ENCODE data around the gene MIPEP.

The MIPEP gene

DNA sequence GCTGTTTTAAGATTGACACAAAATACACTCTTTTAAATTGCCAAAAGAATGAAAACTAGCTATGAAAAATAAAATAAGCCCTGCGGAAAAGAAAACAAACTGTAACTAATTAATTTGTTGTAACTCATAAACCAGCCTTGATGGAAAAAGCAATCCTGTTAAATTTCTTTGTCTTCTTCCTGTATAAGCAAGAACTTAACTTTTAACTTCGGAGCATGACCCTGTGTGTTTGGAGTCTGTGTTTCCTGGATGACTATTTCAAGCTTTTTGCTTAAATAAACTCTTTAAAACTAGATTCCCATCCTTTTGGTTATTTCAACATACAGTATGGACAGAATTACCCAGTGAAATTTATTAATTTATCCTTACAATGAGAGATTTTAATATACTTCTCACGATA, 196.4 kb downstream of the MIPEP start:
- H2AFZ ChIP-seq (ENCODE audit: low read depth) = no peak overlapping the region
- no peaks in the 10 kb centered on the region for H3K27me3 ChIP-seq (ENCODE audit: insufficient read depth, low read depth)
- H3K27ac ChIP-seq = no peak overlapping the region
- H3K9ac ChIP-seq = no peak overlapping the region
- no peak overlapping the region for H3K4me3 ChIP-seq (IDR thresholded peaks at IDR 0.05; ENCODE audit: insufficient read depth, low read depth, low read length)
- H3K79me2 ChIP-seq (ENCODE audit: insufficient read depth, low read depth) = no peaks in the 10 kb centered on the region
- H3K4me2 ChIP-seq = no peak overlapping the region
- H3K36me3 ChIP-seq (ENCODE audit: insufficient read depth) = no peaks in the 10 kb centered on the region
- no peaks in the 10 kb centered on the region for H4K20me1 ChIP-seq (ENCODE audit: insufficient read depth)
- TF ChIP-seq, protein P1, sequence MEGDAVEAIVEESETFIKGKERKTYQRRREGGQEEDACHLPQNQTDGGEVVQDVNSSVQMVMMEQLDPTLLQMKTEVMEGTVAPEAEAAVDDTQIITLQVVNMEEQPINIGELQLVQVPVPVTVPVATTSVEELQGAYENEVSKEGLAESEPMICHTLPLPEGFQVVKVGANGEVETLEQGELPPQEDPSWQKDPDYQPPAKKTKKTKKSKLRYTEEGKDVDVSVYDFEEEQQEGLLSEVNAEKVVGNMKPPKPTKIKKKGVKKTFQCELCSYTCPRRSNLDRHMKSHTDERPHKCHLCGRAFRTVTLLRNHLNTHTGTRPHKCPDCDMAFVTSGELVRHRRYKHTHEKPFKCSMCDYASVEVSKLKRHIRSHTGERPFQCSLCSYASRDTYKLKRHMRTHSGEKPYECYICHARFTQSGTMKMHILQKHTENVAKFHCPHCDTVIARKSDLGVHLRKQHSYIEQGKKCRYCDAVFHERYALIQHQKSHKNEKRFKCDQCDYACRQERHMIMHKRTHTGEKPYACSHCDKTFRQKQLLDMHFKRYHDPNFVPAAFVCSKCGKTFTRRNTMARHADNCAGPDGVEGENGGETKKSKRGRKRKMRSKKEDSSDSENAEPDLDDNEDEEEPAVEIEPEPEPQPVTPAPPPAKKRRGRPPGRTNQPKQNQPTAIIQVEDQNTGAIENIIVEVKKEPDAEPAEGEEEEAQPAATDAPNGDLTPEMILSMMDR (conservative IDR thresholded peaks at IDR 0.05; ENCODE audit: low read depth, low read length) = no peak
- no peaks in the 10 kb centered on the region for H3K4me1 ChIP-seq (ENCODE audit: low read depth, poor library complexity, severe bottlenecking)

DNA sequence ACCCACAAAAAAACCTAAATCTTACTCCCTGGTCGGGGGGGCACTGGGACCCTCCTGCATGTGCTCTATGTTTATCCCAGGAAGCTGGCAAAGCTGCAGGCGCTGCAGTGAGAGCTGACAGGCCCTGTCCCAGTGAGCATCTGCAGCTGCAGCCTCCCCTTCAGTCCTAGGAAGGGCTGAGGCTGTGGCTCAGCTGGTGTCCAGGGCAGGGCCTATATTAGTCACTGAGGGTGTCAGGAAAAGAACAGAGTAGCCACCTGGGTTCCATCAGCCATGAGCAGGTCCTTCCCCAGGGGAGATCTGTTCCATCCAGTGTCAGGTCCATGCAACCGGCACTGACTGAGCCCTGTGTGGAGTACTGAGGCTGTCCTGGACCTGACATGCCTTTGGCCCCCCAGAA, 198.5 kb downstream of the MIPEP start:
- Histone ChIP-seq H3K27me3 (ENCODE audit: insufficient read depth, low read depth) (no peaks in the 10 kb centered on the region), H3K27ac (no peak overlapping the region), H3K36me3 (ENCODE audit: insufficient read depth) (no peaks in the 10 kb centered on the region), H3K4me2 (no peak overlapping the region), H2AFZ (ENCODE audit: low read depth) (no peak overlapping the region), H3K9ac (no peak overlapping the region), H3K4me1 (ENCODE audit: low read depth, poor library complexity, severe bottlenecking) (no peaks in the 10 kb centered on the region), H4K20me1 (ENCODE audit: insufficient read depth) (no peaks in the 10 kb centered on the region), H3K4me3 (IDR thresholded peaks at IDR 0.05; ENCODE audit: insufficient read depth, low read depth, low read length) (no peak overlapping the region), H3K79me2 (ENCODE audit: insufficient read depth, low read depth) (no peaks in the 10 kb centered on the region)
- TF ChIP-seq, protein P1 (conservative IDR thresholded peaks at IDR 0.05; ENCODE audit: low read depth, low read length) = no peak

DNA sequence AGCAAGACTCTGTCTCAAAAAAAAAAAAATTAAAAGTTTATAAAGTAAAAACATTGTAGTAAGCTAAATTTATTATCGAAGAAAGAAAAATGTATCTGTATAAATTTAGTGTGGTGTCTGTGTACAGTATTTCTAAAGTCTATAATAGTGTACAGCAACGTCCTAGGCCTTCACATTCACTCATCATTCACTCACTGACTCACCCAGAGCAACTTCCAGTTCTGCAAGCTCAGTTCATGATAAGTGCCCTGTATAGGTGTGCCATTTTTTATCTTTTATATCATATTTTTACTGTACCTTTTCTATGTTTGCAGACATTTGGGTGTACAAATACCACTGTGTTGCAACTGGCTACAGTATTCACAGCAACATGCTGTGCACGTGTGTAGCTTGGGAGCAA, 200.9 kb downstream of the MIPEP start:
- TF ChIP-seq, protein P1 (conservative IDR thresholded peaks at IDR 0.05; ENCODE audit: low read depth, low read length) = no peak
- no peaks in the 10 kb centered on the region for H3K36me3 ChIP-seq (ENCODE audit: insufficient read depth)

DNA sequence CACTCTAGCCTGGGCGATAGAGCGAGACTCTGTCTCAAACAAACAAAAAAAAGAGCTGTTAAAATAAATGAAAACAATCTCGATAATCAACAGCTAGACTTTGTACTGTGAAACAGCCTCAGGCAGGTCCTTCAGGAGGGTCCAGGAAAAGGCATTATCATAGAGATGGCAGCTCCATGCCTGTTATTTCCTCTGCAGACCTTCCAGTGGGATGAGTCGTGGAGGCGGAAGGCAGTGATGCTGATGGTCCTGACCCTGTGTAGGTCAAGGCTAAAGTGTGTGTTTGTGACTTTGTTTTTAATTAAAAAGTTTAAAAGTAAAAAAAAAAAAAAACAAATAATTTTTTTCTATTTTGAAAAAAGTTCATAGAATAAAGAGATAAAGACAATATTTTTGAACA, 201.6 kb downstream of the MIPEP start:
- H3K9ac ChIP-seq = no peak overlapping the region
- no peak overlapping the region for H2AFZ ChIP-seq (ENCODE audit: low read depth)
- H3K27me3 ChIP-seq (ENCODE audit: insufficient read depth, low read depth) = no peaks in the 10 kb centered on the region
- TF ChIP-seq, protein P1 (conservative IDR thresholded peaks at IDR 0.05; ENCODE audit: low read depth, low read length) = no peak
- H3K4me1 ChIP-seq (ENCODE audit: low read depth, poor library complexity, severe bottlenecking) = no peaks in the 10 kb centered on the region
- H4K20me1 ChIP-seq (ENCODE audit: insufficient read depth) = no peaks in the 10 kb centered on the region
- H3K36me3 ChIP-seq (ENCODE audit: insufficient read depth) = no peaks in the 10 kb centered on the region
- H3K27ac ChIP-seq = no peak overlapping the region
- no peaks in the 10 kb centered on the region for H3K79me2 ChIP-seq (ENCODE audit: insufficient read depth, low read depth)
- H3K4me2 ChIP-seq = no peak overlapping the region
- H3K4me3 ChIP-seq (IDR thresholded peaks at IDR 0.05; ENCODE audit: insufficient read depth, low read depth, low read length) = no peak overlapping the region

More for the DNA sequence above, 200.9 kb downstream of the MIPEP start:
- H3K27me3 ChIP-seq (ENCODE audit: insufficient read depth, low read depth) = no peaks in the 10 kb centered on the region
- H3K4me3 ChIP-seq (IDR thresholded peaks at IDR 0.05; ENCODE audit: insufficient read depth, low read depth, low read length) = no peak overlapping the region
- H3K9ac ChIP-seq = no peak overlapping the region
- no peak overlapping the region for H3K4me2 ChIP-seq
- H3K4me1 ChIP-seq (ENCODE audit: low read depth, poor library complexity, severe bottlenecking) = no peaks in the 10 kb centered on the region
- H3K79me2 ChIP-seq (ENCODE audit: insufficient read depth, low read depth) = no peaks in the 10 kb centered on the region
- H2AFZ ChIP-seq (ENCODE audit: low read depth) = no peak overlapping the region
- no peak overlapping the region for H3K27ac ChIP-seq
- H4K20me1 ChIP-seq (ENCODE audit: insufficient read depth) = no peaks in the 10 kb centered on the region
